ENCODE results near the gene DENND1A.

Gene DENND1A

DNA sequence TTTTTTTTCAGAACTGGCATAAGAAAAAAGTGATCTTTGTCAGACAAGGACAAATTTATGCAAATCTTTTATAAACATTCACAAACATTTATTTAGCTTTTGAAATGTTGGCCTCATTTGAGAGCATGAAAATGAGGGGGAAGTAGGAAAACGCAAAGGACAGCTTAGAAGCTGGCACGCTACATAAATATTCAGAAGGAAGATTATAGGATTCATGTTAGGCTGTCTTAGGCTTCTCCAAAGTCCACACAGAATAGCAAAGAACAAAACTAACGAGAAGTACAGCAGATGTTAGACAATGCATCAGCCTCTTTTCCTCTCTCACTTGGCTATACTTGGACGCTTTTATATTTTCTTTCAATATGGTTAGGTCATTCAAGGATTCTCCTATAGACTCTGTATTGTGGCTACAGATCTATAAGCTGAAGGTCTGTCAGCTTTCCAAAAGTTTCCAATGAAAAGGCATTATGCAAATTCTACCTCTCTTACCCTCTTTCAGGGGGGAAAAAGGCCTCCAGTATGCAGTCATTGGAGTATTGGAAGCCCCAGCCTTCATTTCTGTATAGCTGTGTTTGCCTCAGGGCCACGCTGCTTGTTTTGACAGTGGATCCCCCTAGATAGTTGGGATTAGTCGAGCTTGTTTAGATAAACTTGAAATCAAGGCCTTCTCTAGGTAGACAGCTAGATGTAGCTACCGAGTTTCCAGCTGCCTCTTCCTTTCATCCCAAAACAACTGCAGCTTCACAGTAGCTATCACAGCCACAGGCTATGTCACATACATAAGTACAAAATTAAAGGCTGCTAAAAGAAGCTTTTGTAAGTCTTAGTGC lies 153.0 kb downstream of the DENND1A start:
- in situ Hi-C loops (cut with MboI; ENCODE audit: low sequenced_read_pairs) = no loop called here

DNA sequence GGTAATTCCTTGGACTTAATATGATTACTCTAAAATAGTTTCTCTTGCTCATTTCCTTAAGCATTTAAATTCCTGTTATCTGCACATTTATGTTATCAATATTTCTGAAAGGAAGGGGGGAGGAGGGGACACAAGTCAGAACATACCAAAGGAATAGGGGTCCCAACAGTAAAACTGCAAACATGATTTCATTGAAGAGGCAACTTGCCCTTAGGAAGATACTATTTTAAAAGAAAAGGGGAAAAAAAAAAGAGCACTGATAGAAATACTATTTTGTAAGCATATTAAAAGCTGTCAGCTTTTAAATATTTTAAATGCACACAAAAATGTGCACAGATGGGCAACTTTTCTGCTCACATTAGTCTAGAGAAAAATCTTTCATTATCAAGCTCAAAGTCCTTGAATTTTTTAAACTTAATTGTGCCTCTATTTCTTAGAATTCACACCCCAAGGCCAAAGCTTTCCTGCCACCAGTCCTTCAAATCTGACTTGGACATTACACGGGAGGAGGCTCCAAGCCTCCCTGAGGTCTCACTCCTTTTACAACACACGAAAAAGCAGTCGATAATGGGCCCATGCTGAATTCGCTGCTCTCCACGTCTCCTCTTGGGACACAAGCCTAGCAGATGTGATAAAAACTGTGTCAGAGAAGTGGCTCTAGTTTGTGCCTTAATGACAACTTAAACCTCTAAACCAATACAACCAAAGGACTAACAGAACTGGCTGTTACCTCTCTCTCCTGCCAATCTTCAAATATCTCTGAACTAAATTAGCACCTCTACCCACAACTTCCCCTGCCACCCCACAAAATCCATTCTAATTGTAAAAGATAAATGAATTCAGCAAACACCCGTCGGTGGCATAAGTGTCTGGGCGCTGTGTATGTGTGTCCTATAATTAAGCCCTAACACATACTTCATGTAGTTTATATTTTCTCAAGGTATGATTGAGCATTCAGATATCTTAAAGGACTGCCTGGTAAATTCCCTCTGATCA lies 154.3 kb downstream of the DENND1A start:
- in situ Hi-C loops (cut with MboI; ENCODE audit: low sequenced_read_pairs) = no loop called here

DNA sequence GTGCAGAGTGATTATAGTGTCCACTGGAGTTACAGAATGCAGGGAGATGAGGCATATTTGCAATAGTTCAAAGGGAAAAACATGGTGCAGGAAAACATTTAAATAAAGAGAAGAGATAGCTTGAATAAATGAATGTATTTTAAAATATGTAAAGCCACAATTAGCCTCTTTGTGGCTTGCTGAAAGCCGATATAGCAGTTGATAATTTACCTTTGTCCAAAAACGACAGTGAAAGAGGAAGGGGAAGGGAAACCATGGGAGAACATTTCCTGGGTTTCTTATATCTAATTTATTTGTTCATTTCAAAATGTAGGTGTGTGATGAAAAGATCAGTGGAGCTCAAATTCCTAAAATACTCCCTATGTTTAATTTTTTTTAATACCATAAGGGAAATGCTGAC lies 156.1 kb downstream of the DENND1A start:
- in situ Hi-C loops (cut with MboI; ENCODE audit: low sequenced_read_pairs) = no loop called here

DNA sequence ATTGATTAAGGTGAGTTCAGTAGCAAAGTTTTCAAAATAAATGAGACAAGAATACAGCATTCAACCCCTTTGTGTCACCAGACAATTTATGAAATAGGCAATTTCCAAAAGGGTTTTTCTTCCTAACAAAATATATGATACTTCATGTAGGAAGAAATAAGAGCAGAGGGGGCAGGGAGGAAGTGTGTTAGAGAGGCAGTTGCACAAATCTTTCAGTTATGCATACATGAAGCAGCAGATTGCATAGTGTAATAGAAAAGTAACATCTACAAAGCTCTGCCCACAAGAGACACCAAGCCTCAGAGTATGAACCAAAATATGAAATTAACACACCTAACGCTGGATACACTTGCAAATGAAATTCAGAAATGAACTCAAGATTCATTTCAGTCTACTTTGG lies 157.0 kb downstream of the DENND1A start:
- in situ Hi-C loops (cut with MboI; ENCODE audit: low sequenced_read_pairs) = no loop called here

DNA sequence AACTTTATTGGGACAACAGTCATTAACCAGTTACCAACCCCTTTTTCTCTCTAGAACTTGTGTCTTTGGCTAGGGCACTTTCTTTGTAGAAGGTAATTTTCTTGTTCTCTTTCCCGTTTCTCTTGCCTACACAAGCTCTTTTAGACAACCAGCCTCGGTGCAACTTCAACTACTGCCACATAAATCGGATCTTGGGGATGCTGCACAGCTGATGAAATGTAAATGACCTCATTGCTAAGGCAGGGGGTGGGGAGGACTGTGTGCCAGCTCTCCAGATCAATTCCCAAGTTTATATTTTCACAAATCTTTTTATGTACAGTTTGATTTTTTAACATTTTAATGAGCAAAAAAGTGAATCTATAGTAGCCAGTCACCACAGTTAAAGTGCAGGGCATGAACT lies 157.6 kb downstream of the DENND1A start:
- in situ Hi-C loops (cut with MboI; ENCODE audit: low sequenced_read_pairs) = no loop called here

DNA sequence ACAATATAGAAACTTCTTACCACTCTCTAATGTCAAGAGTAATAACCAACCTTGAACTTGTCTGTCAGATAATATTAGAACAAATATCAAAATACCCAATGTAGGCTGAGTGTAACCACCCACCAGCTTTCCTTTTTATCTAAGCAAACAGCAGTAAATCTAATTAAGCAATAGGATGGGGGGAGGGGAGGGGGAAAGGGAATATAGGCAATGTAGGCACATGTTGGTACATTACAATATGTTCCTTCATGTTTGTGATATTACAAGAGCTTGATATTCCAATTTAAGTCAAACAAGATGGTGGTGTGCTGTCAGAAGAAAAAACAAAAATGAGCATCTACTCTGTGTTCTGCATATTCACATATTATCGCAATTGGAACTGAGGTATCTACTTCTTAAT lies 158.2 kb downstream of the DENND1A start:
- in situ Hi-C loops (cut with MboI; ENCODE audit: low sequenced_read_pairs) = no loop called here

DNA sequence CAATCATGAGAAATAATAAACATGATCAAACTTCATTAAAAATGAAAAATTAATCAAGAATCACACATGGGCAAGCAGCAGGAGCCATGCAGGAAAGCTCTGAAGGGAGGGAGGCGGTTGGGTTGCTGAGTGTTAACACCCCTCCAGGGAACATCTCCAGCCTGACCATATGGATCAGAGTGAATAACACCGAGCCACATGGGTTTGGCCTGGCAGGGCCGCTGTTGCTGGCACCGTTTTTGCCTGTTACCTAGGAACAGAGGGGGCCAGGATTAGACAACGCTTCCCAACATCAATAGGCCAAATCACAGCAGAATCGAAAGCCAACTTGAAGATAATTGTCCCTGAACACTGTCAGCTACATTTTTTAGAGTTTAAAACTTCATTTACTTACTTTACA lies 160.2 kb downstream of the DENND1A start:
- in situ Hi-C loops (cut with MboI; ENCODE audit: low sequenced_read_pairs) = no loop called here

DNA sequence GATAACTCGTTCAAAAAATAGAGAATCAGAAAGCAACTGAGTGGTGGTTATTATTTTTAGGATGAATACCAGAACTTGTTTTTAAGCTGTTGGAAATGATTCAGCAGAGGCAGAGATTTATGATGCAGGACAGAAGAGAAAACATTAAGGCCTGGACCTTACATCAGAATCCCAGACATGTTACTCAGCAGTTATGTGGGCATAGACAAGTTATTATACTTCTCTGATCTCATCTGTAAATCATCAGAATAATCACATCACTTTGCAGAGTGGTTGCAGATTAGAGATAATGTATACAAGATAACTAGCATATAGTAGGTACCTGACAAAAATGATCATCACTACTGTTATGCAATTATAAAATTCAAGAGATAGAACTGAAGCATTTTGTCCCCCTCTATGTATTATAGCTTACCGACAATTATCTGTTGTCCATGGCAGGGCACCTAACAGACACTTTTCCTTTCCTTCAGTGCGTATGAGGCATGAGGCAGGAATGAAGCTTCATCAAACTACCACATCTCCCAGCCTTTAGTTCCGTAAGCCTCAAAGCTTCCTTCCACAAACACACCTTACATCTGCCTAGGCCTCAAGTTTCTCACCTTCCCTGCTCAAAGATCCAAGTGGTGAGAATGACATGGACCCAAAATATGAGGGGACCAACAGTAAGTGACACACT lies 165.9 kb downstream of the DENND1A start:
- in situ Hi-C loops (cut with MboI; ENCODE audit: low sequenced_read_pairs) = no loop called here

DNA sequence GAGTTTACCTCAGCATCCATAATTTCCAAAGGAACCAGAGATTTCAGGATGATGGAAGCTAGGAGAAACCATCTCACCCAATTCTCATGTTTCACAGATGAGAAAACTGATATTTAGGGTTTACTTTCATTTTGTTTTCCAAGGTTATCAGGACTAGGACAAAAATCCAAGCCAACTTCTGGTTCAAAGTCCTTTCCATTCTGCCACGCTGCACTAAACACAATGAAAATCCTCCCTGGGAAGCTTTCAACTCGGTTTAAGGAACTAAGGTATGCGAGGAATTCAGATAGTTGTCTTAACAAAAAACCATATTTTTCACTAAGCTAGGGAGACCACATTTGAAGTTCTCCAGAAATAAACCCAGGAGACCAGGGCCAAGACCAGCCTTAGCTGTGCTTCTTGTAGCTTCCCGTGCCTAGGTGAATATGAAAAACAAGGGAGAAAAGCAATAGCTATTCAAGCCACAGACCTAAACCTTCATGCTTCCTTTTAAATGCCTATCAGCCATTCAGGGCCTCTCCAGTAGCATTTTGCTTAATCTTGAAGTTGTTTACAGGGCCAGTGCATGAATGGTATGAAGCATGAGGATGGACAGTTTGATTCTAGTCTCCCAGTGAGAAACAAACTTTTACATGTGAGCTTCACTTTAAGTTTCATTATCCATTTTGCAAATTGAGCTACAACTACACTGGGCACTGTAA lies 167.9 kb downstream of the DENND1A start:
- in situ Hi-C loops (cut with MboI; ENCODE audit: low sequenced_read_pairs) = no loop called here

DNA sequence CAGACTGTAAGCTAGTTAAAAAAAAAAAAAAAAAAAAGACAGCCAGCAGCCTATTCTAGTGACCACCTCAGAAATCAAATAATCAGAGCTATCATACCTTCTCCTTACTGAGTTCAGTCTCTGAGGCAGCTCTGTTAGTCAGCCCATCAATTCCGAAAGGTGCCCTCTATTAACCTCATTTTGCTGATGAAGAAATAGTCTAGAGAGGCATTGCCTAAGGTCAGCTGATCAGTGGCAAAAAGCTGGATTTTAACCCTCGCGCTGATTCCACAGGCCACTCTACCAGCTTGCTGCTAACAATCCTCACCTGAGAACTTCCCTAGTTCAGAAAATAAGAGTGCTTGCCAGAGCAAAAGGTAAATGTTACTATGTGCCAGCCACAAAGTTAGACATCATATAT lies 172.0 kb downstream of the DENND1A start:
- in situ Hi-C loops (cut with MboI; ENCODE audit: low sequenced_read_pairs) = no loop called here

DNA sequence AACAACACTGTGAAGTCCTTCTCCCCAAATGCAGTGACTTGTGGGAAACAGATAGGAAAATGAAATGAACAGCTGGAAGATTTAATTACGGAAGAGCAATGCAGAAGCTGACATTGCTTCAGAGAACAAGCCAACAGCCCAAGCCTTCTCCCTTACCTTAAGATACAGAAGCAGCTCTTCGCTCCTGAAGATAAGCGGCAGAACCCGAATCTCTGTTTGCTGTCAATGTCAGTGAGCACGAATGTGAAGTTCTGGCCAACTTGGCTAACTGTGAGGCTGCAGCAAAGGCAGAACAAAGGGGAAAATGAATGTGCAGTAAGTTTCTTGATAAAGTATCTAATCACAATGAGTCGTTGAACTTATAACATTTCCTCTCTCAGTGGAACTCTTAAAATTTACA lies 172.4 kb downstream of the DENND1A start:
- in situ Hi-C loops (cut with MboI; ENCODE audit: low sequenced_read_pairs) = no loop called here

DNA sequence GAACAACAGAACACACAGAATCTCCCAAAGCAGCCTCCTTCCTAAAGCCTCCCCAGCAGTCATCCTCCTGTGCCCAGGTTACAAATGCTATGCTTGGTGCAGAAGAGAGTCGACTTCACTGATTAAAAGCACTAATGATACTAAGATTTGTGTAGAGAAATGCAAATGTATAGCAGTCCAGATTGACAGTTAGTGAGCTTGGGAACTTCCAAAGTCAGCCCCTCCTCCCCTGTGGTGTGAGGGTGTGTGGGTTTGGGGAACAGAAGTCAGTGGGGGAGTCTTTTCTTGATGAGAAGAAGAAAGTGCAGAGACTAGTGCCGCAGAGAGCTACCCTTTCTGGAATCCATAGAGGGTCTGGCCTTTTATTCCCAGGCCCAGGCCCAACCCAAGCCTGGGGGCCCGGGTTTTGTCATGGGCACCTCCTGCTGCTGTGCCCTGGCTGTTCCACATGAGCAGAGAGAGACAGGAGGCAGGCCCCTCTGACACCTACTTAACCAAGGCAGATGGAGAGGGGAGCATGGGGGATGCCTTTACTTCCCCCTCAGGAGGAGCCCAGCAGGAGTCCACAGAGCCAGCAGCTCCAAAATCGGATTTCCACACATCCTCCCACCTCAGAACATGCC lies 173.3 kb downstream of the DENND1A start:
- in situ Hi-C loops (cut with MboI; ENCODE audit: low sequenced_read_pairs) = no loop called here

DNA sequence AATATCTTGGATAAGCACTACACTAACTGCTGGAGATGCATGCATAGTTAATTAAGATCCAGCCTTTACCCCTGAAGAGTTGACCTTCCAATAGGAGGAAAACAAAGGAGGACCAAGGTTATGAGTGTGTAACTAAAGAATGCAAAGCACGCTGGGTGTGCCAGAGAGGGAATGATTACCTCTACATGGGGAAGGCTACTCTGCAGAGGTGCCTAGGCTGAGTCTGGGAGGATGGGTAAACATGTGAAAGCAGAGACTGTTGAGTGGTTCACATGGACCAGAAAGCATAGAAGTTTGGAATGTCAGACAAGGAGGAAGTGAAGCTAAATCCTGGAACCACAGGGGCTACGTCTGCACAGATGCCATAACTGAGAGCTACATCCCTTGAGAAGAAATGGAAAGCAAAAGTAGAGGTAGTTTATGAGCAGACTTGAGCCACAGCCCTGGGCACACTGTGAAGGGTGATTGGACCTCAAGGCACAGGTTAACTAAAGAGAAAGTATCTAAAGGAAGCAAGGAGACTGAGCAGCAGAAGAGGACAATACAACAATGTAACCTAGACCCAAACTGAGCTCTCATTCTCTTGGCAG lies 176.2 kb downstream of the DENND1A start:
- in situ Hi-C loops (cut with MboI; ENCODE audit: low sequenced_read_pairs) = no loop called here

DNA sequence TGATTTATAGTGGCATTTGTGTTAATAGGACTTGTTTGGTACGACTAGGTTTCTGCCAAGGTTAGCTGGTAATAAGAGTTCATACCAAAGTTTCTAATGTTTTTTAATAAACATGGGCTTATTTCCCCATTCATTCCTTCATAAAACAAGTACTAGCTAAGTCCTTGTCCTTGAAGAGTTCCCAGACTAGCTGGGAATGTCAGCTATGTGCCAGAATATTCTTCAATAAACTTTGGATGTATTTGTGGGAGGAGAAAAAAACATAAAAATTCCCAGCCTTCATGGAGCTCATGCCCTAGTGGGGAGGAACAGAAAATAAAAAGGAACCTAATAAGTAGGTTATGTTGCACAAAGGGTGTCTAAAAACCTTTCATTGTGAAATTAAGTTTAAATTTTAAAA lies 176.9 kb downstream of the DENND1A start:
- in situ Hi-C loops (cut with MboI; ENCODE audit: low sequenced_read_pairs) = no loop called here

DNA sequence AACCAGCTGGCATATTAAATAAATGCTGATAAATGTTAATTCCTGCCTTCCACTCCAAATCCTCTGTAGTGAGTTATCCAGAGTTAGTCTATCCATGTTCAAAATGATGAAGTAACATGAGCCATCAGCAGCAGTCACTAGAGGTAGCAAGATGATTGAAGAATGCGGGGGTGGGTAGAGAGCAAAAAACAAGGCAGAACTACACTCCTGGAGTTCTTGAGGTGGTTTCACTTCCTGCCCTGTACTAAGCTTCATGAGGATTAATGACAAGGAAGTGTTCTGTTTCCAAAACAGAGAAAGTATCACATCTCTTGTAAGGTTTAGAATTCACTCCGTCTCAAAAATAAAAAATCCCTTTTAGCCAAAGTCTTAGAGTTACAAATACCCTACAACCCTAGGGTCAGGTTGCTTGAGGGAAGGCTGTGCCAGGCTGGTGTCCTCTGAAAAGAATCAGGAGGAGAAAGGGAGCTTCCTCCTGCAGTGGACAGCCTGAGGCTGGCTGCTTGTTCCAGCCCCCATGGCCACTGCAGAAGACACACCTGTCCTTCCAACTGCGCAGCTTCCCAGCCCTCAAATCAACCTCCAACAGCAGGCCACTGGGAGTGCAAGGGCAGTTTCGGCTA lies 180.2 kb downstream of the DENND1A start:
- in situ Hi-C loops (cut with MboI; ENCODE audit: low sequenced_read_pairs) = no loop called here

DNA sequence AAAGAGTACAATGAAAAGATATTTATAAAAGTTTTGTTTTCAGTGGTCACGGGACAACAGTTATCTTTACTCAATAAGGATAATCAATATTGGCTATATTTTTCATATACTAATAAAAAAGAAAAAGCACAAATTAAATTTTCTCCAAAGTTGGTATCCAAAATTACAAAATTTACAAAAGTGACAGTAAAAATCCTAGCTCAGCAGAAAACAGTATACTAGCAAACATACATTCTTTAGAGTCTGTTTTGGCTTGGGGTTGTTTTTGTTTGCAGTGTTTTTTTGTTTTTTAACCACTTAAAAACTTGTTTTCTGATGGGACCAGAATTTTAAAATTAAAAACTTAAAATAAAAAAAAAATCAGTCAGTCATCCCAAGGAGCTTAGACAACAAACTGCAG lies 183.2 kb downstream of the DENND1A start:
- in situ Hi-C loops (cut with MboI; ENCODE audit: low sequenced_read_pairs) = no loop called here

DNA sequence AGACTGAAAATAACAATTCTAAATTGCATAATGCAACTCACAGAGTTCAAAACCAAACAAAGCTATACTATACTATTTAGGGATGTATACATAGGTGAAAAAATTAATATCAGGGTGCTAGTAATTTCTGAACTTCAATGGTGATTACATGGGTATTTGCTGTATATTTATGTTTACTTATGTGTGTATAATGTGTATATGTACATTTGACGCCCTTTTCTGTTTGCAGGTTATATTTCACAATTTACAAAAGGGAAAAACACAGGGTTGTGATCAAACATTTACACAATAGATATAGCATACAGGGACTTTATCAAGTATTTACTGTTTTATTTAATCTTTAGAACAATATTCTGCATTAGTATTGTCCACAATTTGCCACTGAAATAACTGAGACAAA lies 184.0 kb downstream of the DENND1A start:
- in situ Hi-C loops (cut with MboI; ENCODE audit: low sequenced_read_pairs) = no loop called here

DNA sequence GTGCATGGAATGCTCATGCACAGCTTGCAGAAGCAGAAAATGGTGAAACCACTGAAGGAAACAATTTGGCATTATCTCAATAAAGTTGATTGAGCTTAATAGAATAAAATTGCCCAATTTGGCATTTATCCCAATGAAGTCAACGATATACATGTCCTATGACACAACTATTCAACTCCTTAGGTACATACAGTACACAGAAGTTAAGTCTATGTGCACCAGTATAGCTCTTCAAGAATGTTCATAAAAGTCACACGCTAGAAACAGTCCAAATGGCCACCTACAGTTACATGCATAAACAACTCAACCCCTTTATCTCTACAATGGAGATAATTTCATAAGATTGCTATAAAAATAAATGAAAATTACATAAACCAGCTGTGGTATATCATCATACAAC lies 184.5 kb downstream of the DENND1A start:
- in situ Hi-C loops (cut with MboI; ENCODE audit: low sequenced_read_pairs) = no loop called here

DNA sequence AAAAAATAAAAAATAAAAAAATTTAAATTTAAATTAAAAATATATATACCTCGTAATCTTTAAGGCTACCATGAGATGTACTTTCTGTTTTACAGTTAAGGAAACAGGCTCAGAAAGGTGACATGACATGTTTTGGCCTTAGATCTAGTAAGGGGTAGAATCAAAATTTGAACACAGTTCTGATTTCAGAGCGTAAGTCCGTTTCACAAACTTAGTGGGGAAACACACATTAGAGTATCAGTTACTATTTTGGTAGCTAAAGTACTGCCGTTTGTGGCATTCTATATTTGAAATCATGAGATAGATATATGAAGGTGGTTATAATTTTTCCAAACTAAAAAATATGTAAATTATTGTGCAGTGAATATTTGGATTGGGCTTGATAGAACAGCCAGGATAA lies 186.2 kb downstream of the DENND1A start:
- in situ Hi-C loops (cut with MboI; ENCODE audit: low sequenced_read_pairs) = no loop called here
